RCC 7860 (cell line): ENCODE measurements around the gene PFDN4.
"Not testable (repeated sequence)": the region's sequence is repeated elsewhere in the genome, so short reads cannot be mapped to it uniquely, and the experiment has no call there.

ENCODE experiments used
- DNase-seq: peaks from one replicate; pipeline ENCODE4 v3.0.0-alpha.2; 2015; ENCODE audit warnings: low spot score
- FAIRE-seq: peaks from 2 replicates; lab custom pipeline; 2012; peaks lifted over from hg19 to GRCh38; lab: Jason Lieb, UNC

Gene PFDN4

GRCh38 chr20:54265791-54266190 is 57.9 kb downstream of the PFDN4 start:
- DNase-seq, FAIRE-seq: not testable (repeated sequence)

- no peak for DNase-seq
These were observed 59.0 kb downstream of the PFDN4 start for GRCh38 chr20:54266844-54267243.

GRCh38 chr20:54267483-54268003 is 59.7 kb downstream of the PFDN4 start:
- peak; percentile 59 for DNase-seq
- no peak for FAIRE-seq

More at GRCh38 chr20:54266844-54267243, 59.0 kb downstream of the PFDN4 start:
- no peak for FAIRE-seq

- DNase-seq (no peak), FAIRE-seq (no peak)
These were observed 61.1 kb downstream of the PFDN4 start for GRCh38 chr20:54268941-54269340.
